ENCODE results near the gene DPY19L1.
"Not testable (repeated sequence)": the region's sequence is repeated elsewhere in the genome, so short reads cannot be mapped to it uniquely, and the experiment has no call there.

Gene DPY19L1

DNA sequence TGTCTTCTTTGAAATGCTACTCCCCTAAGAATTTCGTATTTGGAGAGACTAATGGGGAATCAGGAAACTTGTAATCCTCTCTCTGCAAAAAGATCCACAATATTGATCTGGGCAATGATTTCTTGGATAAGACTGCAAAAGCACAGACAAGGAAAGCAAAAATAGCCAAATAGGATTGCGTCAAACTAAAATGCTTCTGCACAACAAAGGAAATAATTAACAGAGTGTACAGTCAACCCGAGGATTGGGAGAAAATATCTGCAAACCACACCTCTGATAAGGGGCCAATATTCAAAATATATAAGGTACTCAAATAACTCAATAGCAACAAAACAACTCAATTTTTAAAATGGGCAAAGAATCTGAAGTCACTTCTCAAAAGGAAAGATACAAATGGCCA, 52.1 kb downstream of the DPY19L1 start:
- not testable (repeated sequence) for DNase-seq

GRCh38 chr7:34984140-34984539, 53.1 kb downstream of the DPY19L1 start:
- DNase-seq, result not testable (repeated sequence)

DNA sequence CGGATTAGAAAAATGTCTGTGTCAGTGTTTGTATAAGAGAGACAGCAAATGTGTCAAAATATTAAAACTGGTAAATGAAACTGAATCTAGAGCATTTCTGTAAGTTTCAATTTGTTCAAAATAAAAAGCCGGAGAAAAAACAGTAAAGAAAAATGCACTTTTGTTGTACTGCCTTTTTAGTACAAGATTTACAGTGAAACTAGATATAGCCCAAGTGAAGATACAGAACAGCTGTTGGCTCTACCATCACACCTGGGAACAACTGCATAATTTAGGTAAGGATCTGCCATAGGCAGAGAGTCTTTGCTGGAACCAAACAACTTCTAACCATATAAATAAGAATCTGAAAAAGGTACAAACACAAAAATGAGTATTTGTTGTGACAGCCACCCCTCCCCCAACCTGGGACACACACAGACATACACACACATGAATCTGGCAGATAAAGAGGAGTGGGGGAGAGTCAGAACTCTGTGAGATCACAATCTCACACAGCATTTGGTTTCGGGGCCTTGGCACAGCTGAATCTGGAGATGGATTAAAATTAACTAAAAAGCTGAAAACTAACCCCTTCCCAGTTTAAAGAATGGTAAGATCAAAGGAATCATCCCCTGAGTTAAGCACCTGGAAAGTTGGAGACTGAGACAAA, 54.8 kb downstream of the DPY19L1 start:
- no peak for DNase-seq

- not testable (repeated sequence) for DNase-seq
Measured at GRCh38 chr7:34979124-34979523, 58.2 kb downstream of the DPY19L1 start.

DNA sequence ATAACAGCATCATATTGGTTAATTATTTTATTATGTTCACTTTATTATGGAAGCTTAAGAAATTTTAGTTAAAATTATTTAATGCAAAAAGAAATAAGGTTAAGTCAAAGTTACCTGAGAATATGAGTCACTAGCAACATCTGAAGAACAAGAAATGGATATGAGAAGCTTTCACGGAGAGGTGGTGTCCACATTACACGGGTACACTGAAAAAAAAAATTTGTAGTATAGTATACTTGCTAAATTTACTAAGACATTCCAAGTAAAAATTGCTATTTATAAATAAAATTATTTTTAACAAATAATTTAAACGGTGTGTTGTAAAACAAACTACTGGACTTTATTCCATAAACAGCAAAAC, 63.9 kb downstream of the DPY19L1 start:
- DNase-seq, result no peak

DNA sequence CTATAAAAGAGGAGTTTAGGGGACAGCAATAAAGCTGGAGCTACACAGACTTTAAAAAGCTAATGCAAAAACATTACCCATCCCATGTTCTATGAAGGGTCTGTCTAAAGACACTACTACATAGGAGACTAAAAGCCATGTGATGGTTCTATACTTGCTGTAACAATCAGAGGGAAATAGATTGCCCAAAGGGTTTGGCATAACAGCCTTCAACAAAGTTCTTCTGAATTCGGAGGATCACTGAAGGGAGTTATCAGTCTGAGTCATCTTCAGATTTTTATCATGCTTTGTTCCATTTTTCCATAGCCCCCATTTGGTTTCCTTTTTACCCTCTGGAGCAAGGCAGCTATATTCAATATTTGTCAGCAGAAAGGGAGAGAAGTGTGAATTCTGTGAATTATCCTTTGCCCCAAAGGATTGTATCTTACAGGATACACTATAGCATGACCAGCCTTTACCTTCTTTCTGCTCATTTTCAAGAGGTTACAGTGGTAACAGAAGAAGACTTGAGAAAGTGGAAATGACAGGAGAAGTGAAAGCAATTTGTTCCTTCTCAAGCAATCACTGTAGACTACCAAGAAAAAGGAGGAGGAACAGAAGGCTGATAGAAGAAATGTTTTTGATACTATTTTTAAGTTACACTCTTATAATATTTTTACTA, 64.4 kb downstream of the DPY19L1 start:
- not testable (repeated sequence) for DNase-seq

- DNase-seq, result not testable (repeated sequence)
Measured at GRCh38 chr7:34967818-34968217, 69.5 kb downstream of the DPY19L1 start.

DNA sequence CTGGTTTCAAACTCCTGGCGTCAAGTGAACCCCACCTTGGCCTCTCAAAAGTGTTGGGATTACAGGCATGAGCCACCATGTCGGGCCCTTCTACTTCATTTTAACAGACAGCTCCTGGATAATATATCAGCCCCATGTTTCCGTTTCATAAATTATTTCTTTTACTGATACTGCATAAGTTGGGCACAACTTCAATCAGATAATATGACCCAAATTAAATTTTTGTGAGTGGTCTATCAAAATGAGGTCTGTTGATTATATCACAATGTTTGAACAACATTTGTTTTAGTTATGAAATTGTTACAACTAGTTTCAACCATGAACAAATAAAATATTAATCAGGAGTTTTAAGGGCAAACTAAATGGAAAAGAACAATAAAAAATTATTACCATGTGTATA, 70.8 kb downstream of the DPY19L1 start:
- not testable (repeated sequence) for DNase-seq

DNA sequence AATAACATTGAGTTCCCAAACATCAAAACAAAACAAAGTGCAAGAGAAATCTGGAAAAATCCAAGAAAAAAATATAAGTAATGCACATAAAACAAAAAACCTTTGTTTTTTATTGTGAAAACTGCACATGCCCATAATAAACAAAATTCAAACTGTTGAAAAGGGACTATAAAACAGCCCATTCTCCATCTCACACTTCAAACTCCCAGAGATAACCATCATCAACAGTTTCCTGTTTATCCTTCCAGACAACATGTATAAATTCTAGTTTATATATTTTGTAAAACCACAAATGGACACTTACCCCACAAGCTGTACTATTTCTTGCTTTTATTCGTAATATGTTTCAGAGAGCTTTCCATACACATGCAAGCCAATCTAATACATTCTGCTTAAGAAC, 79.3 kb downstream of the DPY19L1 start:
- no peak for DNase-seq

- no peak for DNase-seq
Measured at GRCh38 chr7:34952822-34953221, 84.5 kb downstream of the DPY19L1 start.

- no peak for DNase-seq
Measured at GRCh38 chr7:34949361-34949760, 87.9 kb downstream of the DPY19L1 start.

DNA sequence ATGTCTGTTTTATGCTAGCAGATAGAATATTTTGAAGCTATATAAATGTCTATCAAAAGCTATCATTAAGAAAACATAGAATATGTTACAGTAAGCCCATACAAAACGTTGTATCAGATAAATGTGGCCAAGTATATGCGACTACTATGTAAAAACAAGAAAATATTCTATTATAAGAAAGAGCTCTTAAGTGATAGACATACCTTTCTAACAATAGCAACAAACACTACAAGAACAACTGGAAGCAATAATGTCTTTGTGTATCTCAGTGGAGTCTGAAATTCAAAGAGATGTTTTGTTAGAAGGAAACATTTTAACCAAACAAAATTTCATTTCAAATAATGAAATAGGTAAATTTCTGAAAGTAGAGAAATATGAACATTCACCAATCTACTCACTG, 89.9 kb downstream of the DPY19L1 start:
- not testable (repeated sequence) for DNase-seq

DNA sequence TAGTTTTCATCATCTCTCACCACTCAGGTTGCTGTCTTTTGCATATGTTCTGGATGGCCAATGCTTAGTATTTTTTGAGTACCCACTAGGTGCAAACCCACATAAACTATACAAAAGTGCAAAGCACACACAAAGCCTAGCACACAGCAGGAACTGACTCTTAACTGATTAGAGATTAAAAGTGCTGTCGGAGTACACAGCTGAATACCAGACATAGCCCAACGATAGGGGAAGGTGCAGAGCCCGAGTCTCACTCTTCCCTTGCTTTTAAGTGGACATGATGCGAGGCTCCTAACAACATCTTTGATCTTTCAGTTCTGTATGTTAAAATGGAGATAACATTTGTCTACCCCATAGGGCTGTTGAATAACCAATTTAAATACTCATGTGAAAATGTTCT, 90.8 kb downstream of the DPY19L1 start:
- no peak for DNase-seq

DNA sequence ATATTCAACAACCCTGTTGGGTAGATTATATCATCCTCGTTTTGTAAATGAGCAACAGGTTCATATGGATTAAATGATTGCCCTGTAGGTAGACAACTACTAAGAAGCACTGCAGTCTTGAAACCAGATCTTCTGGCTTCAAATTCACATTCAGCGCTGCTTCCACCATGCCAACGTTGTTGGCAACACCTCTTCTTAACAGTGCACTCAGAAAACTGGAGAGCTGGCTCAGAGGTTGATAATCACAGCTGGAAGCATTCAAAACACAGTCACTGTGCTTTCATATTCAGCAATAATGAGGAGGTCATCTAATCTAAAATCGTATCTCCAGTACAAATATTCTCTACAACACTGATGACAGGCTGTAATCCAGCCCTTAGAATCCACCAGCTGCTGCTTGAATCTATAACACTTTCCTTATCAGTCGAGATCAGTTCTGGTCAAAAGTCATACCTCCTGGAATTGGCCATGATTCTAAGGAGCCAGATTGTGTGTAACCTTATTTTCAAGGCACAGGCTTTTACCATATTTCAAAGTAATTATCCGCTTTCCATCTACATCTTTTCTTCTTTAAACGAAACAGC, 91.3 kb downstream of the DPY19L1 start:
- not testable (repeated sequence) for DNase-seq

DNA sequence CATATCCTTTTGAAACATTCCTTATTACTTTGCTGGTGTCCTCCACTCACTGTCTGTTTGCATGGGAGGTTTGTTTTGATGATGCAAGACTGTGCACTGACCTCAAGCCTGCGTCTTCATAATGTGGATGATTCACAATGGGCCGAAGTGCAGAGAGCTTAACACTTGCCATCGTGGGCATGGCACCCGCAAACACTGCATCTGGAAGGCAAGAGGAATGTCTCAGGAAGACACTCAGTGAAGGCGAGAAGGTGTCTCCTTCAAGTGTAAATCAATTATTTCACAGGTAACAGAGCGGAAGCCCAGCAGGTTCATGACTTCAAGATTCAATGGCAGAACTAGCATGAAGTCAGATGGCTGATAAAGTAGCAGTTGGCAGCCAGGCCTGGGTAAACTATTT, 98.1 kb downstream of the DPY19L1 start:
- no peak for DNase-seq

DNA sequence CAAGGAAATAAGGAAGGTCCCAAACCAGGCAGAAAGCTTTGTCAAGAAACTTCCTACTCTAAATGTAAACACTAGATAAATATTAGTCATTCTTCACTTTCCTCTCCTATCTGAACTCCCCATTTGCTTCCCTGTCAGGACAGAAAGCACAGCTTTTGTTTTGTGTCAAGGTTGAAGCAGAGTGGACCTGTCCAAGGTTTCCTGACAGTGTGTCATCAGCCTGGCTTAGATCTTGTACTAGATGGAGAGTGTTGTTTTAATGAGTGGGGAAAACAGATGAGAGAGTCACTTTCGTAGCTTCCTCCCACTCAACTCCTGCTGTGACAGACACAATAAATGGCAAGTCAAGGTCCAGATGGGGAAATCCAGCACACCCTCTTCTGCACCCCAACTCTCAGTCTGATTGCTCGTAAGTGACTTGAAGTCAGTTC, 101.5 kb downstream of the DPY19L1 start:
- not testable (repeated sequence) for DNase-seq

- DNase-seq, result no peak
Measured at GRCh38 chr7:34931739-34932138, 105.5 kb downstream of the DPY19L1 start.

DNA sequence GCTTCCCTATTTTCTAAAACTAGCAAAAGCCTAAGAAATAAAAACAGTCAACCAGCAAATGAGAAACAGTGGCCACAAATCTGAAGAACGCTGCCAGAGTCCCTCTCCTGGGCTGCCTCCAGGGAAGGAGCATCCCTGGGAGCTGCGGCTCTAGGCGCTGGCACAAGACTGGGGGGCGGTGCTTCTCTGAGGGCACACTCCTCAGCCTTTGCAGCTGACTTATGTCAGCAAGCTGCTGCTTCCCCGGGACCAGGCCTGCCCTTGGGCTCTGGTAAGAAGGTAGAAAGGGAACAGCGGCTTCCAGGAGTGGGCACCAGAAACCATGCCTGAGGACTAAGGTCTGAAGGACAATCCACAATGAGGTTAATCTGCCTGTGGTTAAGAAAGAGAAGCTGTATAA, 107.5 kb downstream of the DPY19L1 start:
- DNase-seq, result not testable (repeated sequence)

DNA sequence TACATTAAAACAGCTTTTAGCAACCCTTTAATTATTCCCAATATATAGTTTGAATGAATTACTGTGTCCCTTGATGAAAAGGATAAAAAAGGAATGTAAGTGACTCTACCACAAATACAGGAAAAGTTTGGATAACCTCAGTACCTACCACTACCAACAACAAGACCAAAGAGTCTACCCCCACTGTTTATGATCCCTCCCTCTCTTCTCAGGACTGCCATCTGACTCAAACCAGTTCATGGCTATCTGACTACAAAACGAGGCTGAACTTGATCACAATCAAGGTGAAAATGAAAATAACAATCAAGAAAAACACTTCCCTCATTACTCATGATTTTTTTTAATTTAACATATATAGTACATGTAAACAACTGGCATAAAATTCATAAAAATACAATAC, 108.7 kb downstream of the DPY19L1 start:
- DNase-seq, result no peak

GRCh38 chr7:34928052-34928451, 109.2 kb downstream of the DPY19L1 start:
- no peak for DNase-seq

- not testable (repeated sequence) for DNase-seq
Measured at GRCh38 chr7:34920470-34920869, 116.8 kb downstream of the DPY19L1 start.

DNA sequence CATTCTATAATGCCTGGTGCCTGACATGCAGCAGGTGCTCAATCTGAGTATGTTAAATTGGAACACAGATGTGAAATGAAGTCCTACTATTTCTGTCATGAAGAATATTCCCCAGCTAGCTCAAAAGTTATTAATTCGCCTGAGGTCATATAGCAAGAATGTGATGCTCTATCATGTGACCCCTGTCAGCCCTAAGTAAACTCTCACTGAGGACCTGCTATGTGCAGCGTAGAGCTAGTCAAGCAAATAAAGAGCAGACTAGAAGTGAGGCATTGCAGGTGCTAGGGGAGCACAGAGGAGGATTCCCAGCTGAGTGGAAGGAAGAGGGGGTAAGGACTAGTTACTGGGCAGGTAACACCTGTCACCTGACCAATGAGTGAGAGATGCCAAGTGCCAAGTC, 118.2 kb downstream of the DPY19L1 start:
- DNase-seq, result not testable (repeated sequence)

DNA sequence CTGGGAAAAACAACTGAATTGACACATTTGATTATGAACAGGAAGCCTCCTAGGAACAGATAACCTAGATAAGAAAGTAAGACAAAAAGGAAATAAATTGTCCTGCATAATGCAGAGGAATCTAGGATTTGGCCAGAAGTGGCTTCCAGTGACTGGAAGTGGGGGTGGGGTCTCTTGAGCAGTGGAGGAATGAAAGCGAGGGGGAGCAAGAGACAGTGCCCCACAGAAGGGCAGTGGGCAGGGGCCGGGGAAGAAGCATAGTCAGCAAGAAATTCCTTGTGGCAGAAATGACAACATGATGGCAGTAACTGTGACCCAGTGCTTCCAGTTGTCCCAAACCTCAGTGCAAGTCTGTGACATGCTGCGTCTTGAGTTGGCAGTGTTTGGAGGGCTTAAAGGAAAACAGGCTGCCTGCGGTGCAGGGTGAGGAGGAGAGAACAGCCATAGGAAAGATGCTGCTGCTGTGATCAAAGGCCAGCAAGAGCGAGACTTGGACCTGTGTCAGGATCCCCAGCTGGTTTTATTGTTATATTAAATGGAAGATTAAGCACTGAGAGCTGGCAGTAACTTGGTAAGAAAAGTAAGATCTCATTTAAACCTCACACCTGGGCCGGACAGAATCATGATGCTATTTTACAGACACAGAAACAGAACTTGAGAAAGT, 119.0 kb downstream of the DPY19L1 start:
- not testable (repeated sequence) for DNase-seq

DNA sequence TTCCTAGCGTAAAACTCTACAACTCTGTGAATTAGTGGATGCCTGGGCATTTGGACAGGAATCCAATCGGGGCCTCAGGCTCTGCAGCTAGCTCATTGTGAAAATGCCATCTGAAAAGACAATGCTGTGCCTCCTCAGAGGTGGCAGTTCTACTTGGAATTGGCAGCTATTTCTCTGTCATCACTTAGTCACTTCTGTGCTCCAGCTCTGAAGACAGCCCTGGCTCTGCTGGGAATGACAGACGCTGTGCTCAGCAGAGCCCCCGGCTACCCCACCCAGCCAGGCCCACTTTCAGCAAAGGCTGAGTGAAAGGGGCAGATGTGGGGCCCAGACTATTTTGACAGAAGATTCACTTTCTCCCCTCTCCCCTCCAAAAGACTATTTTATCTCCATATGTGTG, 119.8 kb downstream of the DPY19L1 start:
- DNase-seq, result not testable (repeated sequence)
